SH-SY5Y (cell line): ENCODE results near the gene RNF225.

ENCODE experiments used
- GATA2 ChIP-seq: IDR thresholded peaks from 2 replicates; pipeline ENCODE4 v1.6.1; 2011; ENCODE audit warnings: mild to moderate bottlenecking, low read depth, low read length
- GATA3 ChIP-seq: IDR thresholded peaks from 2 replicates; pipeline ENCODE4 v1.6.1; 2011; ENCODE audit warnings: low read depth, mild to moderate bottlenecking, low read length, moderate library complexity

RNF225 gene

DNA sequence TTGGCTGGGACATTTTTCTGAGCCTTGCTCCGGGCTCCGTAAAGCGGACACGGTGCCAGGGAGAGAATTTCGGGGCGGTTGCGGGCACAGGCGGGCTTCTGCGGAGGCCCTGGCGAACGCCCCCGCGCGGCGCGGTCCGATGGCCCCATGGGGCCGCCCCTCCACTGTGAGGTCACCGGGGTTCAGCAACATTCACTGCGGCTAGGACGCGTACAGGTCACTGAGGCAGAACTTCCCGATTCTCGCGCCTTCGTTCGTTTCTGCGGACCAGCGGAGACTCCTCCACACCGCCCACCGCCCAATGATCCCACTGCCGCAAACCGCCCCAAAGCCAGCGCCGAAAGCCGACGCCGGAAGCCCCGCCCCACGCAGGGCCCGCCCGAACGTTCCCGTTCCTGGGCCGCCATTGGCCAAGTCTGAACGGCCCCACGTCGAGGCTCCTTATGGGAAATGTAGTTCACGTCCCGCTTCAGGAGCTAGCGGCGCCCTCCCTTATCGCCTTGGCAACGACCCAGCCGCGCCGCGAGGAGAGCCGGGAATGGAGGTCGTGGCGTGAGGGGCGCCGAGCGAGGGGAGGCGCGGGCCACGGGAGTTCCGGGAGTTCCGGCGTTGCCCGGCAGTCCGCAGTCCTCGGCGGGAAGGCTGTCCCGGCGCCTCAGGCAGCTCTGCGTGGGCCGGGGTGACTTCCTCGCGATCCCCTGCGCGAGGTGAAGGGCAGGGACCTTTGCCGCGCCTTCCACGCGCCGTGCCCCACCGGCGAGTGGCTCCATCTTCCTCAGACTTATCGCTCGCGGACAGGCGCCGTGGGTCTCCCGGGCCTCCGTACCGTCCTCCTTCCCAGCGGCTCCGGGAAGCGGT is 12.9 kb downstream of the RNF225 start, which contains the start of gene ZNF584:
Gene ZNF584, plus strand, starts transcription at position 498 of the 858 bp plus-strand sequence. CDS start 499 bp downstream, outside the sequence.
- peak; percentile 4; the same call in 1 of the 2 replicates for TF ChIP-seq GATA2
- no peak for TF ChIP-seq GATA3

DNA sequence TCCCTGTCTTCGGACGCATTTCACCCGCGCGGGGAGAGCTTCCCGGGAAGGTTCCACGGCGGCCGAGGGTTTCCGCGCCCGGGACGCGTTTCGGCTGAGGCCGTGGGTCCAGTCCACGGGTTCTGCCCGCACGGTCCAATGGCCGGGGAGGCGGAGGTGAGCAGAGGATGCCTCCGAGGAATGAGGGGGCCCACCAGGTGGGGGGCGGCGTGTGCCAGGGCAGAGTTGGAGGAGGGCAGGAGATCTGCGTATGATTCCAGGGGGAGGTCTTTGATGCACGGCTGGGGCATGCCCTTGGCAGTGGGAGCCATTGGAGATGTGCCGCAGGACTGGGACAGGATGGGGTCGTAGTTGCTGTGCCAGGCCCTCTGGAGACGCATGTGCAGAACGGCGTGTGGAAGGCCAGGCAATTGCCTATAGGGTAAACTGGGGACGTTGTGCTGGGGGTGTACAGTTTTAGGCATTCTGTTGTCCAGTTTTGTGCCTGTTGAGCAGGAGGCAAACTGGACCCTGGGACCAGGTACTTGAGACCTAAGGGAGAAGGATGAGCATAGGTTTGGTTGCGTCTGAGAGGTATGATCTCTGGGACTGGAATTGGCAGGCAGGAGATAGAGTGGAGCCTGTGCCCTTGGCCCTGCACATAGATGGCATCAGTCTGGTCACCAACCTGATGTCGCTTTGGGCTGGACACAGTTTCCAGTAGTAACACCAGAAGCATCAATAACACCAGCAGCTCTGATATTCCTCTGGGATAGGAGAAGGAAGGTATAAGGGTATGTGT is 13.7 kb downstream of the RNF225 start:
- TF ChIP-seq GATA3 (no peak), GATA2 (no peak)

DNA sequence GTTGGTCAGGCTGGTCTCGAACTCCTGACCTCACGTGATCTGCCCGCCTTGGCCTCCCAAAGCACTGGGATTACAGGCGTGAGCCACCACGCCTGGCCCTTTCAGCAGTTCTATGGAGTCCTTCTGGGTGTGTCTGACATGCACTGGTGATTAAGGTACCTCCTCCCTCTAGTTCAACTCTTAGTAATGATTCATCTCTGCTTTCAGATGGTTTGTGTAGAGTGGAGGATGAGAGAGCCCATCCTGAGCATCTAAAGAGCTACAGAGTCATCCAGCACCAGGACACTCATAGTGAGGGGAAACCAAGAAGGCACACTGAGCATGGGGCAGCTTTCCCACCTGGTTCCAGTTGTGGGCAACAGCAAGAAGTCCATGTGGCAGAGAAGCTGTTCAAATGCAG is 21.1 kb downstream of the RNF225 start:
- no peak for TF ChIP-seq GATA3
- no peak for TF ChIP-seq GATA2

- TF ChIP-seq GATA3 (no peak), GATA2 (no peak)
Observed at GRCh38 chr19:58417071-58417470, 21.6 kb downstream of the RNF225 start.

DNA sequence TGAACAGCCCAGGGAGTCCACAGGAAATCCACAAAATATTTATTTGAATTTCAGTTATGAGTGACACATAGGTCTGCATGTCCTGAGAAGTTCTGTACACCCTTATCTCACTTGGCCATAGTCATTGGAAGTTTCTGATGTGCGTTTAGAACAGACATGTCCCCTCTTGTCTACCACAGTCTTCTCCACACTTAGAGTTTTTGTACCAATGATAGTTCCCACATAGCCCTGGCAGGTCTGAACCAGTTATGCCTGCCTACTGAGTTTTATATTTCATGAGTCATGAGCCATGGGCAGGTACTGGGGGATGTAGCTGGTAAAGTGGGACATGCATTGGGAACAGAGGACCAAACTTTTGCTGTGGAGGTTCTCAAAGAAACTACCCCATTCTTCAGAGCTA is 33.2 kb downstream of the RNF225 start:
- no peak for TF ChIP-seq GATA2
- TF ChIP-seq GATA3 = no peak

DNA sequence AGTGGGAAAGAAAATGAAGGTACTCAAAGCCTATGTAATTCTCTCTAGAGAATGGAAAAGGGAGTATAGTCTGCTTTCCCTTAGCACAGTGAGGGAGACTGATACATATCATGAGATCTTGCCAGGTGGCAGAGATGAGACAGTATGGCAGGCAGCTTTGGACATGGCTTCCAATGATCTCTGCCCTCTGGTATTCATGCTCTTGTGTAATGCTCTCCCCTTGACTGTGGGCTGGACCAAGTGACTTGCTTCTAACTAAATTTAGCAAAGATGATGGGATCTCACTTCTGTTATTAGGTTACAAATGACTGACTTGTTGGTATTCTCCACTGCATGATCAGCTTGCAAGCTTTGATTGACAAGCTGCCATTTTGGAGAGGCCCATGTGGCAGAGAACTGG is 34.3 kb downstream of the RNF225 start:
- TF ChIP-seq GATA2 (no peak), GATA3 (no peak)

DNA sequence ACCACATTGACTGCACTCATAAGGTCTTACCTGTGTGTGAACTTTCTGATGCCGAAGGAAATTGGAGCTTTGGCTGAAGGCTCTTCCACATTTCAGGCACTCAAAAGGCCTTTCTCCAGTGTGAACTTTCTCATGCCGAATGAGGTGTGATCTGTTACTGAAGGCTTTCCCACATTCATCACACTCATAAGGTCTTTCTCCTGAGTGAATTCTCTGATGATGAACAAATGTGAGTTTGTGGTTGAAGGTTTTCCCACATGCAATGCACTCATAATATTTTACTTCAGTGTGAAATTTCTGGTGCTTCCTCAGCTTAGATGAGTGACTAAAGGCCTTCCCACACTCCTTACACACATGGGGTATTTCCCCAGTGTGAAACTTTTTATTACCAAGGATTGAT is 38.8 kb downstream of the RNF225 start:
- TF ChIP-seq GATA3 (no peak), GATA2 (no peak)

- TF ChIP-seq GATA2 (no peak), GATA3 (no peak)
Observed at GRCh38 chr19:58439576-58440554, 44.4 kb downstream of the RNF225 start, which contains the start of gene ZNF132. Gene ZNF132 (minus strand): TSS chr19:58440153. CDS start chr19:58439821, 332 bp downstream.

DNA sequence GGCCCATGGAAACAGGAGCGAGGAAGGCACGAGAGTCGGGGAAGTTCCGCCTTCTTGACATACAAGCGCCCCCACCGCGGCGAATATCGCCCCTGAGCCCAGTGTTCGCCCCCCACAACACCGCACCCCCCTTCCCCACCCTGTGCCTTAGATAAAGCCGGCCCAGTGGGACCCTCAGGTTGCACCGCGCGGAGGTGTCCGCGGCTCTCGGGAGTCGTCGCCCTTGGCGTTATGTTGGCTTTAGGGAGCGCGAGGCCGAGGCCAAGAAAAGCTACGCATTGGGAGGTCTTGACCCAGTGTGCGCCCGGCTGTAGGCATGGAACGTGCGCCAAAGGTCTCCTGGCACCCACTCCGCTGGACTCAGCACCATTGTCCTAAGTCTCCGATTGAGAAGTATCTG is 45.1 kb downstream of the RNF225 start:
- TF ChIP-seq GATA3 (no peak), GATA2 (no peak)
